GM18520 (cell line): ENCODE measurements around the gene SENP6.
A peak's percentile ranks its signal among the peaks of the same experiment; 100 is the strongest.
"Not testable (repeated sequence)": the region's sequence is repeated elsewhere in the genome, so short reads cannot be mapped to it uniquely, and the experiment has no call there.

Experiments
- ATAC-seq: cut with Tn5 transposase; IDR thresholded peaks from one replicate; pipeline ENCODE4 v1.9.1; 2021; ENCODE audit not compliant: unreplicated experiment

Gene SENP6

DNA sequence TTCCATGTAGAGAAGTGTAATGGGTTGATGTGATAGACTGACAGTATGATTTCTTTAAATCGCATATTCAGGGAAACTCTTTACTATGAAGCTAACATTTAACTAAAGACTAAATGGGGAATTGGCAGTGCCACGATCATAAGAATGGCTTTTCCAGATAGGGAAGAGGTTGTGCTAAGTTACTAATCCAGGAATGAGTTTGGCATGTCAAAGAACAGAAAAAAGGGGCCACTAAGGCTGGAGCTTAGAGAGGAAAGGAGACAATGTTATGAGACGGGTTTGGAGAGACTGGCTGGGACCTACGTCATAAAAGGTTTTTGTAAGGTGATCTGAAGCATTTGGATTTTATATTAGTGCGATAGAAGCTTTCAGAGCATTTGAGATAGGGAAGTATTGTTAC, 40.6 kb downstream of the SENP6 start:
- no peak for ATAC-seq

DNA sequence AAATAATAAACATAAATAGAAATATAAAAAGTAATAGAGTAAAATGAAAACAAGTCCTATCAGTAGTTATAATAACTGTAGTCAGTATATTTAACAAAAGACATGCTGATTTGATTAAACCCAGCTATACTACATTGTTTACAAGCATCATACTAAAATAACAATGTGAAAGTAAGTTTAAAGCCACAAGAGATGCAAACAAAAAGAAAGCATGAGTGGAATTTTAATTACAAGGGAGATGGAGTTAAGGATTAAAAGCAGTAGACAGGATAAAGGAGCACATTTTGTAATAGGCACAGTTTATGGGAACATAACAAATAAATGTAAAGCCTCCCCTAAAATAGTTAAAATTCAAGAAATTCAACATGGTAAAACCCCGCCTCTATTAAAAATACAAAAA, 41.5 kb downstream of the SENP6 start:
- ATAC-seq: no peak

DNA sequence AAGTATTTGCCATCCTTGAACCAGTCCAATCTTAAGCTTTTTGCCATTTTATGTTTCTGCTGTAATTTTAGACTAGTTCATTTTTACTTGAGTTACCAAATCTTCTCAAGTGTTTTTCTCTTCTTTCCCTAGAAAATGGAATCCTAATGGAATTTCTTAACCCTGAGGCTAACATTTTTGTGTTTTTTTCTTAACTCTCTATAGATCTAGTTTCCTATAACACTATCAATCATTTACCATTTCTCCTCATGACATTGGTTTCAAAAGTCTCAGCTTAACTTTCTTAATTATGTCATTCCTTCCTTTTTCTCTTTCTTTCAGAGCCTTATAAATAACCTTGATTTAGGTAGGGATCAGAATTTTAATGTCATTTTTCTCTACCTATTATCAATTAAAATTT, 54.8 kb downstream of the SENP6 start:
- ATAC-seq: no peak

DNA sequence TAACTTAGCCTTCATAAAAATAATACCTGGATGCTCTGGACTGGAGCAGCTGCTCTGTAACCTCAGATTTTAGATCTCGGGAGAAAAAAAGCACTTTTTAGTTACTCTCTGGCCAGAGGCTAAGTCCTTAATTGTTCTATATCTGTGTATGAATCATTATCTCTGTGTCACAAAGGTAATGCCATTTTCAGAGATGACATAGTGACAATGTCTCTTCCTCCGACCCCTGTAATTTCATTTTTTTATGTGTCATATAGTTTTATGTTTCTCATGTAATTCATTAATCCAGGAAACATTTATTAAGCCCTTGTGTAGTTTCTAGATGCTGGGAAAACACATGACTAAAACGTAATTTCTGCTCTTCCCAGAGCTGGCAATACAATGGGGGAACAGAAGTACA, 55.6 kb downstream of the SENP6 start:
- ATAC-seq: no peak

DNA sequence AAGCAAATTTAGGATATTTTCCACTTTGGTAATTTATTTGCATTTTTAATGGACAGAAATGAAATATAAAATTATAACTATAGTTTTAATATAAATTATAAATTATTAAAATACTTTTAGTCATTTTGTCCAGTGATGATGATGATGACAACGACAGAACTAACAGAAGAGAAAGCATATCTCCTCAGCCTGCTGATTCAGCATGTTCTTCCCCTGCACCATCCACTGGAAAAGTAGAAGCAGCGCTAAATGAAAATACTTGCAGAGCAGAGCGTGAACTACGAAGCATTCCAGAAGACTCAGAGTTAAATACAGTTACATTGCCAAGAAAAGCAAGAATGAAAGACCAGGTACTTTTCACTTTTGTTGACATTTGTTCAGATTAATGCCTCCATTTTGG, 64.9 kb downstream of the SENP6 start:
- ATAC-seq: no peak

DNA sequence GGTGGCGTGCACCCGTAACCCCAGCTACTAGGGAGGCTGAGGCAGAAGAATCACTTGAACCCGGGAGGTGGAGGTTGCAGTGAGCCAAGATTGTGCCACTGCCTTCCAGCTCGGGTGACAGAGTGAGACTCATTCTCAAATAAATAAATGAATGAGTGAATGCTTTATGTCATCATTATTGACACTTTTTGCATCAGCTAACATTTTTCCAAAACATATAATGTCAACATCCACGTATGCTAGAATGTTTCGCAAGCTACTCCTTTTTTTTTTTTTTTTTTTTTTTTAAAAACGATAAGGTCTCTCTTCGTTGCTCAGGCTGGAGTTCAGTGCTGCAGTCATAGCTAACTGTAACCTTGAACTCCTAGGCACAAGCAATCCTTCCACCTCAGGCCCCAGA, 72.2 kb downstream of the SENP6 start:
- ATAC-seq: no peak

DNA sequence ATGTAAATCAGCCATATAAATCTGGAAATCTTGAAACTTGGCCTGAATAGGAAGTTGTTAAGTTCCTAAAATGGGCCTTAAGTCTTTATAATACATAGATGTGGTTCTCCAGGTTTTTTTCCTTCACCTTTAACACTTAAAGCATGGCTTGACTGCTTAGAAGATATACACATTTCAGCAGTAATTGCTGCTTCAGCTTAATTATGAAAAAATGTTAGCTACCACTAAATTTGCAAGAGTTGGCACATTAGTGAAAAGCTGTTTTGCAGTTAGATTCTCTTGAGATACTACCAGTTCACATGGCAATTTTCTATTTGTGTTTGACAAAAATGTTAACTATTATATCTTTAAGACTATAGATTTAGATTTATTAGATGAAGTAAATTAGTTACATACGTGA, 74.7 kb downstream of the SENP6 start:
- ATAC-seq: no peak

DNA sequence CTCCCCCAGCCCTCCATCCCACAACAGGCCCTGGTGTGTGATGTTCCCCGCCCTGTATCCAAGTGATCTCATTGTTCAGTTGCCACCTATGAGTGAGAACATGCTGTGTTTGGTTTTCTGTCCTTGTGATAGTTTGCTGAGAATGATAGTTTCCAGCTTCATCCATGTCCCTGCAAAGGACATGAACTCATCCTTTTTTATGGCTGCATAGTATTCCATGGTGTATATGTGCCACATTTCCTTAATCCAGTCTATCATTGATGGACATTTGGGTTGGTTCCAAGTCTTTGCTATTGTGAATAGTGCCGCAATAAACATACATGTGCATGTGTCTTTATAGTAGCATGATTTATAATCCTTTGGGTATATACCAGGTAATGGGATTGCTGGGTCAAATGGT, 80.9 kb downstream of the SENP6 start:
- ATAC-seq: not testable (repeated sequence)

DNA sequence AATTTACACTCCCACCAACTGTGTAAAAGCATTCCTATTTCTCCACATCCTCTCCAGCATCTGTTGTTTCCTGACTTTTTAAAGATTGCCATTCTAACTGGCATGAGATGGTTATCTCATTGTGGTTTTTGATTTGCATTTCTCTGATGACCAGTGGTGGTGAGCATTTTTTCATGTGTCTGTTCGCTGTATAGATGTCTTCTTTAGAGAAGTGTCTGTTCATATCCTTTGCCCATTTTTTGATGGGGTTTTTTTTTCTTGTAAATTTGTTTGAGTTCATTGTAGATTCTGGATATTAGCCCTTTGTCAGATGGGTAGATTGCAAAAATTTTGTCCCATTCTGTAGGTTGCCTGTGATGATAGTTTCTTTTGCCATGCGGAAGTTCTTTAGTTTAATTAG, 81.3 kb downstream of the SENP6 start:
- not testable (repeated sequence) for ATAC-seq

DNA sequence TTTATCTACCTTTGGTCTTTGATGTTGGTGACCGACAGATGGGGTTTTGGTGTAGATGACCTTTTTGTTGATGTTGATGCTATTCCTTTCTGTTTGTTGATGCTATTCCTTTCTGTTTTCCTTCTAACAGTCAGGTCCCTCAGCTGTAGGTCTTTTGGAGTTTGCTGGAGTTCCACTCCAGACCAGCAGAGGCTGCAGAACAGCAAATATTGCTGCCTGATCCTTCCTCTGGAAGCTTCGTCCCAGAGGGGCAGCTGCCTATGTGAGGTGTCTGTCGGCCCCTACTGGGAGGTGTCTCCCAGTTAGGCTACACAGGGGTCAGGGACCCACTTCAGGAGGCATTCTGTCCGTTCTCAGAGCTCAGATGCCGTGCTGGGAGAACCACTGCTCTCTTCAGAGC, 85.9 kb downstream of the SENP6 start:
- not testable (repeated sequence) for ATAC-seq

DNA sequence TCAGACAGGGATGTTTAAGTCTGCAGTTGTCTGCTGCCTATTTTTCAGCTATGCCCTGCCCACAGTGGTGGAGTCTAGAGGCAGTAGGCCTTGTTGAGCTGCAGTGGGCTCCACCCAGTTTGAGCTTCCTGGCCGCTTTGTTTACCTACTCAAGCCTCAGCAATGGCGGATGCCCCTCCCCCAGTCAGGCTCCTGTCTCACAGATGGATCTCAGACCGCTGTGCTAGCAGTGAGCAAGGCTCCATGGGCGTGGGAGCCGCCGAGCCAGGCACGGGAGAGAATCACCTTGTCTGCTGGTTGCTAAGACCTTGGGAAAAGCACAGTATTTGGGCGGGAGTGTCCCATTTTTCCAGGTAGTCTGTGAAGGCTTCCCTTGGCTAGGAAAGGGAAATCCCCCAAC, 86.3 kb downstream of the SENP6 start:
- not testable (repeated sequence) for ATAC-seq

DNA sequence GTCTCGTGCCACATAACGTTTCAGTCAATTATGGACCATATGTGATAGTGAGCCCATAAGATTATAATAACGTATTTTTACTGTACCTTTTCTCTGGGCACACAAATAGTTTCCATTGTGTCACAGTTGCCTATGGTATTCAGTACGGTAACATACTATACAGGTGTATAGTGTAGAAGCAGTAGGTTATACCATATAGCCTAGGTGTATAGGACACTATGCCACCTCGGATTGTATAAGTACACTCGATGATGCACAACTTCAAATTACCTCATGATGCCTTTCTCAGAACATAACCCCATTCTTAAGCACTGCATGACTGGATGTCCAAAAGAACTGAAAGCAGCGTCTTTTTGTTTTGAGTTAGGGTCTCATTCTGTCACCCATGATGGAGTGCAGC, 87.9 kb downstream of the SENP6 start:
- no peak for ATAC-seq

DNA sequence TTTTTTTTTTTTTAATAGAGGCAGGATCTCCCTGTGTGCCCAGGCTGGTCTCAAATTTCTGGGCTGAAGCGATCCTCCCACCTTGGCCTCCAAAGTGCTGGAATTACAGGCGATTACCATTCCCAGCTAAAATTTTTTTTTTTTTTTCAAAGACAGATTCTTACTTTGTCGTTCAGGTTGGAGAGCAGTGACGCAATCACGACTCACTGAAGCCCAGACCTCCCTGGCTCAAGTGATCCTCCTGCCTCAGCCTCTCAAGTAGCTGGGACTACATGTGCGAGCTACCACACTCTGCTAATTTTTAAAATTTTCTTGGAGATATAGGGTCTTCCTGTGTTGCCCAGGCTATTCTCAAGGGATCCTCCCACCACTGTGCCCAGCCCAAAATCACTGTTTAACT, 89.3 kb downstream of the SENP6 start:
- ATAC-seq: no peak

DNA sequence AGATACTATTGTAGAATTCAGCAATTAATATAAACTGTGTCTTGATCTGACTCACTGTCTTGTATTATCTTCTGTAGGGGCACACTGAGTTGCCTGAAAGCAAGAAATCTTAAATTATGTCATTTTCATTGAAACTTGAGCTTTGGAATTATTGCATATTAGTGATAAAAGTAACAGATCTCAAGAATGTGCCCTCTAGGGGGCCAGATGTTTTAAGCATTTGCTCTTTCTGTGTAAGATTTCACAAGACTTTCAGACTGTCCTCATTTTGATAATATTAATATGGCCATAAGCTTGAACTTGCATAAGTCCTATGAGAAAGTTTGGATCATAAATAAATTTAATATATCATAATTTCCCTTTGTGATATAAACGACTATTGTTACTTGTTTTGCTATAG, 91.9 kb downstream of the SENP6 start:
- no peak for ATAC-seq

DNA sequence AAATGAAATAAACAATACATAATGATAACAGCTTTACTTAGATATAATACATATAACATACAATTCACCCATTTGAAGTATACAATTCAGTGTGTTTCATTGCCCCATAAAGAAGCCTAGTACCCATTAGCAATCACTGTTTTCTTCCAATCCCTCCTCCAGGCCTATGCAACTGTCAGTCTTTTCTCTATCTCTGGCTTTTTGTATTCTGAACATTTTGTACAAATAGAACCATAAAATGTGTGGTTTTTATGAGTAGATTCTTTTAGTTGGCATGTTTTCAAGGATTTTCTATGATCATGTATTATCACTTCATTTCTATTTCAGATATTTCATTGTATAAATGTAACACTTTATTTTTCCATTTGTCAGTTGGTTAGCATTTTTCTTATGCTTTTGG, 92.7 kb downstream of the SENP6 start:
- ATAC-seq: no peak

DNA sequence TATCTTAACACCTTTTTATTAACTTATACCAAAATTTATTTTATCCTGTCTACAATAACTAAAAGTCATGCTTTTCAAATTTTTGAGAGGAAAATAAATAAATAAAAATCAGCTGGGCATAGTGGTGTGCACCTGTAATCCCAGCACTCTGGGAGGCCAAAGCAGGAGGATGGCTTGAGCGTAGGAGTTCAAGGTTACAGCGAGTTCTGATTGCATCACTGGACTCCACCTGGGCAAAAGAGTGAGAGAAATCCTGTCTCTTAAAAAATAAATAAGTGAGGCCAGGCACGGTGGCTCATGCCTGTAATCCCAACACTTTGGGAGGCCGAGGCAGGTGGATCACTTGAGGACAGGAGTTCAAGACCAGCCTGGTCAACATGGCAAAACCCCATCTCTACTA, 106.7 kb downstream of the SENP6 start:
- ATAC-seq: not testable (repeated sequence)

DNA sequence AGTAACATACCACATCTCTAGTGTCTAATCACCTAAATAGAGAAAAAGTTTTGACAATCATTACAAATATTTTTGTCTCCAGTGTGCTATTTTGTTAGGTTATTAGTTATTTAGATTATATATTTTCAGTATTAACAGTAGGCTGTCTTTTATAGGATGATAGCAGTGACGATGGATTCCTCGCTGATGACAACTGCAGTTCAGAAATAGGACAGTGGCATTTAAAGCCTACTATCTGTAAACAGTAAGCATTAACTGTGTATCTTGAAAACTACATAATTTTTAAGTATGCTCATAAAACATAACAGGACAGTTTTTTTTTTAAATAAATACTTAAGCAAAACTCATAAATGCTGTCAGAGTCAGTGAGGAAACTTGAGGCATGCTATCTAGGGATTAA, 109.5 kb downstream of the SENP6 start:
- no peak for ATAC-seq

DNA sequence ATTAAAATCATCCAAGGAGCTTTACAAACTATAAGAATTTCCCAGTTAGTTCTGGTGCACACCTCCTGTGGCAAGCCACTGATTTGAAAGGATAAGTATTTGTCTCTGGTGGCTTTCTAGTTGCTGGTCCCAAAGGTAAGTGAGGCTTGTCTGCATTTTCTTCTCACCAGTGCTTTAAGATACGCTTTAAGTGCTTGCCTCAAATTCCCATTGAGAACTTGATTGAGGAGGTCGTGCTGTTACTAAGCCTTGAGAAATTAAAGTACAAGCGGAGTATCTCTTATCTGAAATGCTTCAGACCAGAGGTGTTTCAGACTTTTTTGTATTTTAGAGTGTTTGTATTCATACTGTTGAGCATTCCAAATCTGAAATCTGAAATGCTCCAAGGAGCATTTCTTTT, 117.5 kb downstream of the SENP6 start:
- ATAC-seq: no peak

DNA sequence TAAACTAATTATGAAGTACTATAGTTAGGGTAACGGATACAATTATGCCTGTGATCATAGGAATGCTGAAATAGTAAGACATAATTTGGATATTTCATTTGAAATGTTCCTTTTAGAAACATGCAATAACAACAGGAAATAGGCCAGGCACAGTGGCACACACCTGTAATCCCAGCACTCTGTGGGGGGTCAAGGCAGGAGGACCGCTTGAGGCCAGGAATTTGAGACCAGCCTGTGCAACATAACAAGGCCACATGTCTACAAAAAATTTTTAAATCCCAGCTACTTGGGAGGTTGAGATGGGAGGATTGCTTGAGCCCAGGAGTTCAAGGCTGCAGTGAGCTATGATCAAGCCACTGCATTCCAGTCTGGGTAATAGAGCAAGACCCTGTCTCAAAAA, 121.7 kb downstream of the SENP6 start:
- no peak for ATAC-seq

DNA sequence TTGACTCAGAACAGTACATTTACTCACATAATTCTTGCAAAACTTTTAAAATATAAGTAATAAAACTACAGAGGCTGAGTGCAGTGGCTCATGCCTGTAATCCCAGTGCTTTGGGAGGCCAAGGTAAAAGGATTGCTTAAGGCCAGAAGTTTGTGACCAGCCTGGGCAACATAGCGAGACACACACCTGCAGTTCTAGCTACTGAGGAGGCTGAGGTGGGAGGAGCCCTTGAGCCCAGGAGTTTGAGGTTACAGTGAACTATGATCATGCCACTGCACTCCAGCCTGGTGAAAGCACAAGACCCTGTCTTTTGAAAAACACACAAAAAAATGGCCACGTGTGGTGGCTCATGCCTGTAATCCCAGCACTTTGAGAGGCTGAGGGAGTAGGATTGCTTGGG, 125.5 kb downstream of the SENP6 start:
- ATAC-seq: no peak

DNA sequence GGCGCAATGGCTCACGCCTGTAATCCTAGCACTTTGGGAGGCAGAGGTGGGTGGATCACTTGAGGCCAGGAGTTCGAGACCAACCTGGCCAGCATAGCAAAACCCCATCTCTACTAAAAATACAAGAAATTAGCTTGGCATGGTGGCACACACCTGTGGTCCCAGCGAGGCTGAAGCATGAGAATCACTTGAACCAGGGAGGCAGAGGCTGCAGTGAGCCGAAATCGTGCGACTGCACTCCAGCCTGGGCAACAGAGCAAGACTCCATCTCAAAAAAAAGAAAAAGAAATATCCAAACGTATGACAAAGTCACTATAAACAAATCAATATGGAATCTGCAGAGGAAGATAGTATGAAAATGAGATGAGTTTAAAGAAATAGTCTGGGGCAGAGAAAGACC, 129.3 kb downstream of the SENP6 start:
- not testable (repeated sequence) for ATAC-seq

DNA sequence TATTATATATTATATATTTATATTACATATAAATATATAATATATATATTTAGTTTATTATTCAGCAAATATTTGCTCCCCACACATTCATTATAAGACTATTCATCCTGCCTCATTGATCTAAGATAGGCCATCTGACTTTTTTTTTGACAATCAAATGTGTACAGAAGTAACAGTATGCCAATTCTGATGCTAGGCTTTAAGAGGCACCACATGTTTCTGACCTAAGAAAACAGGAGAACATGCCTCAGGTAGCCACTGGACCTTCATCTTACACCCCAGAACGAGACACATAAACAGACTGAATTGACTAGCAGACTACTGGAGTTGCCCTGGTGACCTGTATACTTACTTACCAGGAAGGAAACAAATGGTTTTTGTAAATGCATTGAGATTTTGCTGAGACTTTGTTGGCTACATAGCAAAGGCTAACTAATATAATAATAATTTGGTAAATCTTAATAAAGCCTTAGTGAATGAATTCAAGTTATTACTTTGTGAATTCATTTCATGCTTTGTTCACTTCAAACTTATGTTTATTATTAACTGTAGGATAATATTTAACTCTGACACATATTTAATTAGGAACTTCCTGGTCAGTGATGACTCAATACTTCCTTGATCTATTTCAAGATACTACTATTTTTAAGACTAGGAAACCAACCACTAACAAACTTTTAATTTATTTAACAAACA, 134.0 kb downstream of the SENP6 start:
- ATAC-seq: peak; percentile 86

DNA sequence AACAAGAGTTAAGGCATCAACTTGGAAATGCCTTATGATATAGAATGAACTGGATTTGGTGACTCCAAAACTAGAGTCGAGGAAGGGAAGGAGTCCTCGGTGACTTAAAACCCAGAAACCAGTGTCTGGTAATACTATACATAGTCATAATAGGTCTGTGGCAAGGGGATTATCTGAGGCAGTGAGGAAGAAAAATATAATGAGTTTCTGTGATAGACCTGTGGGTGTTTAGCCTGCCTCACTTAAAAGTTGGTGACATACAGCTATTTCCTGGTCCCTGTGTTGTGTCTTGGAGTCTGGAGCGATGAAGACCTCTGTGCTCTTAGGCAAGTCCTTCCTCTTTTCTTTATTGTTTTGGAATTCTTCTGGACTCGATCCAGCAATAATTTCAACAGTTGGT, 142.3 kb downstream of the SENP6 start:
- no peak for ATAC-seq

DNA sequence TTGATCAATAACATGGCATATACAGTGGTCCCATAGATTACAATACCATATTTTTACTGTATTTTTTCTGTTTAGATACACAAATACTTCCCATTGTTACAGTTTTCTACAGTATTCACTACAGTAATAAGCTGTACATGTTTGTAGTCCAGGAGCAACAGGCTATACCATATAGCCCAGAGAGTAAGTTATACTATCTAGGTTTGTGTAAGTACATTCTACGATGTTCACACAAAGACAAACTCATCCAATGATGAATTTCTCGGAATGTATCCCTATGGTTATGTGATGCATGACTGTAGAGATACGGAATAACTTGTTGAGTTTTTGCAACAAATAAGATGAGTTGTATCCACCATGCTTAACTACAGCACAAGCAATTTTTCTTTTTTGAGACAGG, 143.7 kb downstream of the SENP6 start:
- ATAC-seq: no peak
